CD1c-positive myeloid dendritic cell (primary cell): ENCODE data around the gene SAMSN1.

ENCODE experiments used
- DNase-seq: peaks from one replicate; pipeline ENCODE4 v3.0.0-alpha.2; 2016; ENCODE audit errors: extremely low spot score

Gene SAMSN1

GRCh38 chr21:14545906-14546480 is at the start of gene SAMSN1:
TSS of gene SAMSN1 (minus strand) at chr21:14546315. CDS start at chr21:14546261, 54 bp downstream.
- DNase-seq = peak; percentile 85

GRCh38 chr21:14595449-14595848 is 49.3 kb upstream of the SAMSN1 start:
- no peak for DNase-seq

- no peak for DNase-seq
These were observed 48.9 kb upstream of the SAMSN1 start for GRCh38 chr21:14594967-14595366.

- DNase-seq = no peak
These were observed 47.1 kb upstream of the SAMSN1 start for GRCh38 chr21:14593230-14593629.

- peak; percentile 24 for DNase-seq
These were observed 46.3 kb upstream of the SAMSN1 start for GRCh38 chr21:14592296-14593000.

- DNase-seq = peak; percentile 89
These were observed 45.8 kb upstream of the SAMSN1 start for GRCh38 chr21:14591882-14592281.

GRCh38 chr21:14591377-14591776 is 45.3 kb upstream of the SAMSN1 start:
- DNase-seq = peak; percentile 17

GRCh38 chr21:14589855-14590563 is 43.9 kb upstream of the SAMSN1 start:
- DNase-seq = no peak

- no peak for DNase-seq
These were observed 41.2 kb upstream of the SAMSN1 start for GRCh38 chr21:14587266-14587665.

- DNase-seq = no peak
These were observed 39.0 kb upstream of the SAMSN1 start for GRCh38 chr21:14585122-14585521.

- DNase-seq = no peak
These were observed 38.4 kb upstream of the SAMSN1 start for GRCh38 chr21:14584357-14585095.

- no peak for DNase-seq
These were observed 37.6 kb upstream of the SAMSN1 start for GRCh38 chr21:14583629-14584255.

GRCh38 chr21:14582934-14583628 is 37.0 kb upstream of the SAMSN1 start:
- no peak for DNase-seq

- DNase-seq = no peak
These were observed 35.9 kb upstream of the SAMSN1 start for GRCh38 chr21:14581902-14582457.

GRCh38 chr21:14573244-14573643 is 27.1 kb upstream of the SAMSN1 start:
- DNase-seq = no peak

- no peak for DNase-seq
These were observed 26.2 kb upstream of the SAMSN1 start for GRCh38 chr21:14572204-14572780.

GRCh38 chr21:14569868-14570267 is 23.8 kb upstream of the SAMSN1 start:
- DNase-seq = no peak

GRCh38 chr21:14569026-14569621 is 23.0 kb upstream of the SAMSN1 start:
- peak; percentile 46 for DNase-seq

GRCh38 chr21:14567331-14568279 is 21.5 kb upstream of the SAMSN1 start:
- DNase-seq = peak; percentile 48
